Measurements from ENCODE around the gene LHX4.
A peak's percentile ranks its signal among the peaks of the same experiment; 100 is the strongest.

Gene LHX4

GRCh38 chr1:180228648-180229482 is 1.2 kb upstream of the LHX4 start:
- Histone ChIP-seq H3K27me3 (ENCODE audit: control insufficient read depth, insufficient read depth, low read length) (peaks cover 94% of the 10 kb centered on the region), H3K36me3 (ENCODE audit: control insufficient read depth, insufficient read depth, low read length) (no peaks in the 10 kb centered on the region), H3K9me3 (ENCODE audit: control insufficient read depth, insufficient read depth, low read depth, low read length) (no peaks in the 10 kb centered on the region), H3K4me1 (ENCODE audit: control insufficient read depth, insufficient read depth, low read length) (peaks cover 21% of the 10 kb centered on the region), H3K27ac (ENCODE audit: low read depth, low read length) (no peak overlapping the region), H3K9ac (ENCODE audit: low read length) (no peak overlapping the region), H3K4me3 (ENCODE audit: low read depth, low read length) (peak overlapping the region; percentile 74)

GRCh38 chr1:180230416-180230790 is 339 bp downstream of the LHX4 start:
- Histone ChIP-seq H3K4me1 (ENCODE audit: control insufficient read depth, insufficient read depth, low read length) (peaks cover 28% of the 10 kb centered on the region), H3K9me3 (ENCODE audit: control insufficient read depth, insufficient read depth, low read depth, low read length) (no peaks in the 10 kb centered on the region), H3K27me3 (ENCODE audit: control insufficient read depth, insufficient read depth, low read length) (peaks cover 96% of the 10 kb centered on the region), H3K27ac (ENCODE audit: low read depth, low read length) (no peak overlapping the region), H3K36me3 (ENCODE audit: control insufficient read depth, insufficient read depth, low read length) (no peaks in the 10 kb centered on the region), H3K9ac (ENCODE audit: low read length) (peak overlapping the region; percentile 83), H3K4me3 (ENCODE audit: low read depth, low read length) (peak overlapping the region; percentile 74)

DNA sequence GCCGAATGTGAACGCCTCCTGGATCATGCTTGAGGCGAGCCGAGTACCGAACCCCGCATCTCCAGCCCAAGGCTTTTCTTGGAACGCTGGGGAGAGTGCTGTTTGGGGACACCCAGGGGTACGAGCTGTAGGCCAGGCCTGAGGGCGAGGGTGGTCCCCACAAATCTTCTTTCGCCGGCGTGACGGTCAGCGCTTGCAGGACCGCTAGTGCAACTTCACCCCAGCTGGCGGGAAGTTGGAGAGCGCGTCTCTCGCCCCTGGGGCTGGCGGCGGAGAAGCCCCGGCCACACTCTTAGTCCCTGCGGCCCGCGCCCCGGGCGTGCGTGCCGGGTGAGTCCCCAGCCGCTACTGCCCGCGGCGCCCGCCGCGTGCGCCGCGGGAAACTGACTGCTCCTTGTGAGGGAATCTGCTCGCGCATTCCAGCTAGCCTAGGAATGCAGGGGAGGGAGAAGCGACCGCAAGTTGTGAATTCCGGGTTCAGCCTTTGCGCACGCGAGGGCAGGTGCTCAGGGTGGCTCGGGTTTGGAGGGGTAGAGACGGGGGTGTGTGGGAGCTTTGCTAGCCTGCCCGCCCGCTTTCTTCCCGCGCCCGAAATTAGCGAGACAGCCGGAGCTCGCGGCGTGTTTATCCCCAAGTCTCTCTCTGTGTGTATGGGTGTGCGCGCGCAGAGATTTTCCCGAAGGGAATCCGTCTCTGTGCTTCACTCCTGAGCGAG is 884 bp downstream of the LHX4 start:
- Histone ChIP-seq H3K4me1 (ENCODE audit: control insufficient read depth, insufficient read depth, low read length) (peaks cover 33% of the 10 kb centered on the region), H3K36me3 (ENCODE audit: control insufficient read depth, insufficient read depth, low read length) (no peaks in the 10 kb centered on the region), H3K27ac (ENCODE audit: low read depth, low read length) (no peak overlapping the region), H3K9me3 (ENCODE audit: control insufficient read depth, insufficient read depth, low read depth, low read length) (no peaks in the 10 kb centered on the region), H3K9ac (ENCODE audit: low read length) (peak overlapping the region; percentile 83), H3K4me3 (ENCODE audit: low read depth, low read length) (peak overlapping the region; percentile 74), H3K27me3 (ENCODE audit: control insufficient read depth, insufficient read depth, low read length) (peaks cover 96% of the 10 kb centered on the region)

GRCh38 chr1:180231506-180231921 is 1.4 kb downstream of the LHX4 start:
- Histone ChIP-seq H3K9me3 (ENCODE audit: control insufficient read depth, insufficient read depth, low read depth, low read length) (no peaks in the 10 kb centered on the region), H3K9ac (ENCODE audit: low read length) (peak overlapping the region; percentile 11), H3K36me3 (ENCODE audit: control insufficient read depth, insufficient read depth, low read length) (no peaks in the 10 kb centered on the region), H3K27ac (ENCODE audit: low read depth, low read length) (no peak overlapping the region), H3K4me3 (ENCODE audit: low read depth, low read length) (peak overlapping the region; percentile 74), H3K4me1 (ENCODE audit: control insufficient read depth, insufficient read depth, low read length) (peaks cover 39% of the 10 kb centered on the region), H3K27me3 (ENCODE audit: control insufficient read depth, insufficient read depth, low read length) (peaks cover 96% of the 10 kb centered on the region)

GRCh38 chr1:180231936-180232335 is 1.9 kb downstream of the LHX4 start:
- Histone ChIP-seq H3K9ac (ENCODE audit: low read length) (peak overlapping the region; percentile 5), H3K27me3 (ENCODE audit: control insufficient read depth, insufficient read depth, low read length) (peaks cover 96% of the 10 kb centered on the region), H3K4me1 (ENCODE audit: control insufficient read depth, insufficient read depth, low read length) (peaks cover 43% of the 10 kb centered on the region), H3K4me3 (ENCODE audit: low read depth, low read length) (peak overlapping the region; percentile 74), H3K9me3 (ENCODE audit: control insufficient read depth, insufficient read depth, low read depth, low read length) (no peaks in the 10 kb centered on the region), H3K36me3 (ENCODE audit: control insufficient read depth, insufficient read depth, low read length) (no peaks in the 10 kb centered on the region), H3K27ac (ENCODE audit: low read depth, low read length) (no peak overlapping the region)

DNA sequence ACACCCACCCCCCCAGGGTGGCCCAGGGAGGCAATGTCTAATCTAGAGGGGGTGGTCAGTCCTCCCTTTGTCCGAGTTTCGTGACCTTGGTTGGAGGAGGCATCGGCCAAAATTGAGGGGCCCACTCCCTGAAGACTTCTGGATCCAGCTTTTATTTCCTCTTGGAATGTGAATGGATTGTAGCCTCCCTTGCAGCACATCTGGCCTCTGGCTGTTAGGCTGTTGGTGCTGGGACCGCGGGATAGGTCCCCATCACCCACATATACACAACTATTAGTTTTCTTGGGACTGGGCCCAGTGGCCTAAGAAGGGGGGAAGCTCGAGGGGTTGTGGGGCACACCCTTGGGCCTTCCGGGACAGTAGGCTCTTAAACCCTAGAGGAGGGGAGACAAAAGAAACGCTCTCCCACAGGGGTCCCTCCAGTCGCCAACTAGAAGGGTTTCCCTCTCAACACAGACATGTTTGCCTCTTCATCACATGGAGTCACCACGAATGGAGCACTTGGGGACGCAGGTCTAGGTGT is 2.5 kb downstream of the LHX4 start:
- H3K4me3 ChIP-seq (ENCODE audit: low read depth, low read length), result peak overlapping the region; percentile 74
- H3K9ac ChIP-seq (ENCODE audit: low read length), result no peak overlapping the region
- H3K36me3 ChIP-seq (ENCODE audit: control insufficient read depth, insufficient read depth, low read length), result no peaks in the 10 kb centered on the region
- peaks cover 49% of the 10 kb centered on the region for H3K4me1 ChIP-seq (ENCODE audit: control insufficient read depth, insufficient read depth, low read length)
- H3K27ac ChIP-seq (ENCODE audit: low read depth, low read length), result no peak overlapping the region
- H3K9me3 ChIP-seq (ENCODE audit: control insufficient read depth, insufficient read depth, low read depth, low read length), result no peaks in the 10 kb centered on the region
- peaks cover 96% of the 10 kb centered on the region for H3K27me3 ChIP-seq (ENCODE audit: control insufficient read depth, insufficient read depth, low read length)

GRCh38 chr1:180233191-180234011 is 3.3 kb downstream of the LHX4 start:
- peaks cover 96% of the 10 kb centered on the region for H3K27me3 ChIP-seq (ENCODE audit: control insufficient read depth, insufficient read depth, low read length)
- no peak overlapping the region for H3K9ac ChIP-seq (ENCODE audit: low read length)
- peaks cover 56% of the 10 kb centered on the region for H3K4me1 ChIP-seq (ENCODE audit: control insufficient read depth, insufficient read depth, low read length)
- no peaks in the 10 kb centered on the region for H3K36me3 ChIP-seq (ENCODE audit: control insufficient read depth, insufficient read depth, low read length)
- H3K9me3 ChIP-seq (ENCODE audit: control insufficient read depth, insufficient read depth, low read depth, low read length), result no peaks in the 10 kb centered on the region
- H3K4me3 ChIP-seq (ENCODE audit: low read depth, low read length), result peak overlapping the region; percentile 39
- no peak overlapping the region for H3K27ac ChIP-seq (ENCODE audit: low read depth, low read length)

- Histone ChIP-seq H3K9ac (ENCODE audit: low read length) (no peak overlapping the region), H3K27me3 (ENCODE audit: control insufficient read depth, insufficient read depth, low read length) (peaks cover 96% of the 10 kb centered on the region), H3K4me3 (ENCODE audit: low read depth, low read length) (peak overlapping the region; percentile 58)
Observed at GRCh38 chr1:180234369-180235076, 4.5 kb downstream of the LHX4 start.

DNA sequence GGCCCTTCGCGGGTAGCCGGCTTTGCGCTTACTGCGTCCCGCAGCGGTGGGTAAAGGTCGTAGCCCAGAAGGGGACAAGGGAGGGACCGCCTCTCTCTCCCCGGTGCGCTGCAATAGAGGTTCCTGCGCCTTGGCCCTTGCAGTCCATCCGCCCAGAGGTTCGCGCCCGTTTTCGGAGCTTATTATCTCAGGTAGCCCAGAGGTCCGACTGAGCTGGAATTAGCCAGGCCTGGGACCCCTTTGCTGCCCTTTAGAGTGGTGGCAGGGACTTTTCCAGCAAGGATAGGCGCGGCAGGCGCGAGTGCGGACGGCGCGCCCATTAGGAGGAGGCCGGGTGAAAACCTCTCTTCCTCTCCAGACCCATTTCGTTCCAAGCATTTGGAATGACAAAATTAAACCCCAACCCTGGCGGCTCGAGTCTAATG is 5.0 kb downstream of the LHX4 start:
- peak overlapping the region; percentile 58 for H3K4me3 ChIP-seq (ENCODE audit: low read depth, low read length)
- no peak overlapping the region for H3K9ac ChIP-seq (ENCODE audit: low read length)
- peaks cover 100% of the 10 kb centered on the region for H3K27me3 ChIP-seq (ENCODE audit: control insufficient read depth, insufficient read depth, low read length)
- no peak overlapping the region for H3K27ac ChIP-seq (ENCODE audit: low read depth, low read length)
- no peaks in the 10 kb centered on the region for H3K36me3 ChIP-seq (ENCODE audit: control insufficient read depth, insufficient read depth, low read length)
- H3K4me1 ChIP-seq (ENCODE audit: control insufficient read depth, insufficient read depth, low read length), result peaks cover 71% of the 10 kb centered on the region
- H3K9me3 ChIP-seq (ENCODE audit: control insufficient read depth, insufficient read depth, low read depth, low read length), result no peaks in the 10 kb centered on the region

More at GRCh38 chr1:180234369-180235076, 4.5 kb downstream of the LHX4 start:
- no peaks in the 10 kb centered on the region for H3K36me3 ChIP-seq (ENCODE audit: control insufficient read depth, insufficient read depth, low read length)
- H3K9me3 ChIP-seq (ENCODE audit: control insufficient read depth, insufficient read depth, low read depth, low read length), result no peaks in the 10 kb centered on the region
- H3K27ac ChIP-seq (ENCODE audit: low read depth, low read length), result no peak overlapping the region
- H3K4me1 ChIP-seq (ENCODE audit: control insufficient read depth, insufficient read depth, low read length), result peaks cover 67% of the 10 kb centered on the region

- Histone ChIP-seq H3K9ac (ENCODE audit: low read length) (no peak overlapping the region), H3K36me3 (ENCODE audit: control insufficient read depth, insufficient read depth, low read length) (no peaks in the 10 kb centered on the region), H3K27me3 (ENCODE audit: control insufficient read depth, insufficient read depth, low read length) (peaks cover 98% of the 10 kb centered on the region), H3K4me3 (ENCODE audit: low read depth, low read length) (peak overlapping the region; percentile 58), H3K9me3 (ENCODE audit: control insufficient read depth, insufficient read depth, low read depth, low read length) (no peaks in the 10 kb centered on the region), H3K27ac (ENCODE audit: low read depth, low read length) (no peak overlapping the region), H3K4me1 (ENCODE audit: control insufficient read depth, insufficient read depth, low read length) (peaks cover 71% of the 10 kb centered on the region)
Observed at GRCh38 chr1:180235502-180236239, 5.6 kb downstream of the LHX4 start.

Measured in HUES6 (cell line).